A549 (cell line): Measurements from ENCODE around the gene UNC13B. TPM values are rescaled to one million over a fixed set of nuclear protein-coding genes. Genes with fewer than 3 reads are reported as not detected.
A peak's percentile ranks its signal among the peaks of the same experiment; 100 is the strongest.

Experiments used
- ATAC-seq, 2 experiments: fragments of 200-7000 bp in 1 of 2; fragments of >200 bp in 1 of 2; cut with Nextera tagmentation in 1 of 2; cut with Tn5 transposase in 1 of 2; 3 replicates each; pipeline versions ENCODE4 v1.8.0 to v1.9.1; 2018 to 2020; ENCODE audit warnings: mild to moderate bottlenecking in 1 of 2, moderate library complexity in 1 of 2
- CTCF ChIA-PET: fragments of 300-600 bp; sonication (Branson Sonifier 250); formaldehyde crosslinking; extraction: SDS; loops from one replicate; lab custom pipeline; 2021; ENCODE audit warnings: antibody characterized with exemption, inconsistent platforms; lab: Yijun Ruan, JAX
- POLR2A ChIA-PET: fragments of 350-600 bp; formaldehyde crosslinking; extraction: SDS; loops from one replicate; lab custom pipeline; 2021; ENCODE audit warnings: antibody characterized with exemption, inconsistent platforms; lab: Yijun Ruan, JAX
- DNase-seq, 2 experiments: peaks; one replicate each; pipeline versions ENCODE4 v3.0.0 to v3.0.0-alpha.2; 2011 to 2016; ENCODE audit warnings: low read depth in 1 of 2, low spot score in 1 of 2
- FAIRE-seq: peaks from 2 replicates; lab custom pipeline; 2011; peaks lifted over from hg19 to GRCh38; lab: Jason Lieb, UNC
- H3K27ac ChIP-seq, 2 experiments: fragments of >200 bp; sonication (Bioruptor Twin); formaldehyde crosslinking; 3 replicates each; pipeline ENCODE4 v1.5.1; 2016 to 2017
- H3K4me1 ChIP-seq: fragments of >200 bp; sonication (Bioruptor Twin); formaldehyde crosslinking; 3 replicates; pipeline ENCODE4 v1.6.1; 2016
- H3K4me2 ChIP-seq: fragments of >200 bp; sonication (Bioruptor Twin); formaldehyde crosslinking; 3 replicates; pipeline ENCODE4 v1.6.1; 2016
- H3K4me3 ChIP-seq: fragments of >200 bp; sonication (Bioruptor Twin); formaldehyde crosslinking; 3 replicates; pipeline ENCODE4 v1.5.1; 2016
- H3K9me3 ChIP-seq: fragments of >200 bp; sonication (Bioruptor Twin); formaldehyde crosslinking; 3 replicates; pipeline ENCODE4 v1.6.1; 2016
- CBX2 ChIP-seq: fragments of 200-600 bp; sonication (generic); IDR thresholded peaks from 2 replicates; pipeline ENCODE4 v1.6.1; 2016; ENCODE audit warnings: low read depth, mild to moderate bottlenecking, borderline replicate concordance
- CEBPB ChIP-seq, 2 experiments: fragments of >200 bp in 1 of 2; sonication (Bioruptor Twin) in 1 of 2; formaldehyde crosslinking in 1 of 2; IDR thresholded peaks; 2 replicates each; pipeline ENCODE4 v1.6.1; 2012 to 2016
- EHMT2 ChIP-seq: fragments of 200-600 bp; sonication (generic); IDR thresholded peaks from 2 replicates; pipeline ENCODE4 v1.6.1; 2016; ENCODE audit warnings: antibody characterized with exemption, low read depth, mild to moderate bottlenecking, moderate library complexity
- EP300 ChIP-seq, 2 experiments: fragments of >200 bp; sonication (Bioruptor Twin); formaldehyde crosslinking; IDR thresholded peaks; 2 replicates in 1 of 2; 3 replicates in 1 of 2; pipeline ENCODE4 v1.6.1; 2016 to 2017
- ESRRA ChIP-seq: fragments of 150-350 bp; IDR thresholded peaks from 2 replicates; pipeline ENCODE4 v1.6.1; 2014; ENCODE audit warnings: mild to moderate bottlenecking, low read length, borderline replicate concordance
- FOXS1 ChIP-seq: fragments of 250-450 bp; sonication (Bioruptor Pico); IDR thresholded peaks from 2 replicates; pipeline ENCODE4 v1.5.0; 2020; ENCODE audit warnings: mild to moderate bottlenecking, moderate library complexity
- HDAC2 ChIP-seq: fragments of 200-600 bp; sonication (generic); IDR thresholded peaks from 2 replicates; pipeline ENCODE4 v1.6.1; 2016
- HOXA7 ChIP-seq: fragments of 250-450 bp; sonication (Bioruptor Pico); IDR thresholded peaks from 2 replicates; pipeline ENCODE4 v1.5.0; 2020; ENCODE audit warnings: mild to moderate bottlenecking, moderate library complexity
- HOXB13 ChIP-seq: fragments of 250-450 bp; sonication (Bioruptor Pico); IDR thresholded peaks from 2 replicates; pipeline ENCODE4 v1.5.0; 2020; ENCODE audit warnings: low read depth, mild to moderate bottlenecking, moderate library complexity
- HOXB5 ChIP-seq: fragments of 250-450 bp; sonication (Bioruptor Pico); IDR thresholded peaks from 2 replicates; pipeline ENCODE4 v1.5.0; 2020; ENCODE audit warnings: mild to moderate bottlenecking, moderate library complexity
- JUN ChIP-seq, 2 experiments: fragments of >200 bp; sonication (Bioruptor Twin); formaldehyde crosslinking; IDR thresholded peaks; 2 replicates in 1 of 2; 3 replicates in 1 of 2; pipeline ENCODE4 v1.6.1; 2016 to 2017
- KDM1A ChIP-seq: fragments of 200-600 bp; sonication (generic); IDR thresholded peaks from 2 replicates; pipeline ENCODE4 v1.6.1; 2016; ENCODE audit warnings: low read depth, mild to moderate bottlenecking
- MYC ChIP-seq: IDR thresholded peaks from 2 replicates; pipeline ENCODE4 v1.6.1; 2012; ENCODE audit warnings: mild to moderate bottlenecking, inconsistent platforms, low read length, improper control_type of control experiment, borderline replicate concordance
- NFE2L2 ChIP-seq: fragments of 150-350 bp; conservative IDR thresholded peaks from 2 replicates; pipeline ENCODE4 v1.6.1; 2014; ENCODE audit warnings: low read length
- PHF8 ChIP-seq: fragments of 200-600 bp; sonication (generic); IDR thresholded peaks from 2 replicates; pipeline ENCODE4 v1.6.1; 2016; ENCODE audit warnings: low read depth, mild to moderate bottlenecking, antibody characterized with exemption, moderate library complexity, borderline replicate concordance
- POLR2A ChIP-seq: IDR thresholded peaks from 2 replicates; pipeline ENCODE4 v1.6.1; 2012; ENCODE audit warnings: mild to moderate bottlenecking, low read length
- POLR2AphosphoS2 ChIP-seq: conservative IDR thresholded peaks from 2 replicates; pipeline ENCODE4 v1.6.1; 2012; ENCODE audit warnings: low read length, improper control_type of control experiment, inconsistent platforms
- RARB ChIP-seq: fragments of 250-450 bp; sonication (Bioruptor Pico); IDR thresholded peaks from 2 replicates; pipeline ENCODE4 v1.8.0; 2021; ENCODE audit warnings: mild to moderate bottlenecking, moderate library complexity
- RFX5 ChIP-seq: fragments of 450-650 bp; IDR thresholded peaks from 2 replicates; pipeline ENCODE4 v1.7.1; 2014; ENCODE audit warnings: antibody characterized with exemption, mild to moderate bottlenecking, moderate library complexity
- TFCP2L1 ChIP-seq: fragments of 250-450 bp; sonication (Bioruptor Pico); IDR thresholded peaks from 2 replicates; pipeline ENCODE4 v1.5.0; 2021; ENCODE audit warnings: mild to moderate bottlenecking
- ZFP36 ChIP-seq: fragments of 450-650 bp; IDR thresholded peaks from 2 replicates; pipeline ENCODE4 v1.6.1; 2014; ENCODE audit warnings: borderline replicate concordance; ENCODE audit not compliant: partially characterized antibody
- ZNF302 ChIP-seq: fragments of 250-450 bp; sonication (Bioruptor Pico); IDR thresholded peaks from 2 replicates; pipeline ENCODE4 v1.9.0; 2021; ENCODE audit warnings: inconsistent platforms, mild to moderate bottlenecking, moderate library complexity
- WGBS: methylation state at CpG from one replicate; pipeline ENCODE4 v1.1.6; 2017; ENCODE audit errors: missing lambda C conversion rate; 5-methylcytosine and 5-hydroxymethylcytosine counted together
- polyA plus RNA-seq, 4 experiments: library from polyadenylated mRNA; depleted of rRNA in 3 of 4; stranded (reverse); fragments of >200 nt; fragmentation: RNase III in 1 of 4; extraction: RNeasy Plus Mini Kit Qiagen cat#74134 plus additional on column Dnase treatment in 1 of 4; gene quantifications; 2 replicates in 3 of 4; 3 replicates in 1 of 4; pipeline ENCODE4 v1.2.3, GENCODE V29; 2011 to 2017
- TF ChIP-seq, protein P1 (sequence below): fragments of >200 bp; sonication (Bioruptor Twin); formaldehyde crosslinking; IDR thresholded peaks from 3 replicates; pipeline ENCODE4 v1.6.1; 2016
- TF ChIP-seq, protein P2 (sequence below): fragments of 250-450 bp; sonication (Bioruptor Pico); IDR thresholded peaks from 2 replicates; pipeline ENCODE4 v1.5.0; 2021; ENCODE audit warnings: mild to moderate bottlenecking, moderate library complexity, borderline replicate concordance
- TF ChIP-seq, protein P3 (sequence below): fragments of 450-650 bp; IDR thresholded peaks from 2 replicates; pipeline ENCODE4 v1.6.1; 2014; ENCODE audit warnings: antibody characterized with exemption
- TF ChIP-seq, protein P4 (sequence below): fragments of 150-350 bp; IDR thresholded peaks from 2 replicates; pipeline ENCODE4 v1.6.1; 2014; ENCODE audit warnings: low read depth, mild to moderate bottlenecking, low read length
- TF ChIP-seq, protein P5 (sequence below): fragments of >200 bp; sonication (Bioruptor Twin); formaldehyde crosslinking; IDR thresholded peaks from 3 replicates; pipeline ENCODE4 v1.5.1; 2016
- TF ChIP-seq, protein P6 (sequence below): IDR thresholded peaks from 2 replicates; pipeline ENCODE4 v1.6.1; 2012
- TF ChIP-seq, protein P7 (sequence below): IDR thresholded peaks from 2 replicates; pipeline ENCODE4 v1.6.1; 2012; ENCODE audit warnings: low read depth, borderline replicate concordance

Gene UNC13B
- polyA plus RNA-seq, 2 of the 4 experiments (the other 2 are of a cell fraction): 9.9 to 17.8 TPM

DNA sequence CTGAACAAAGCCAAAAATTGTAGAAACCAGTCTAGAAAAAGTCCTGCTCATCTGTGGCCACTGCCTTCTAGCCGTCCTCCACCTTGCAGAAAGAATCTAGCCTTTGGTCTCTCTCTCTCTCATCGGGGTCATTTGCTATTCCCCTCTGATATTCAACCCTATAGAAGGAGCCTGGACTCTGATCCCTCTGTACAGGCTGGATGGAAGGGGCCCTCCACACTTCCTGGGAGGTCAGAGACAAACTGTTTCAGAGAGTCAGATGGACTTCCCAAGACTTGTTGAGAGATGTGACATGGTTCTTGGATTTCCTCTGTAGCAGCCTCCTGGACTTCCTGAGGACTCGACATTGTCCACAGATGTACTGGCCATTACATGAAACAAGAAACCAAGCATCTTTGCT is 243.1 kb downstream of the UNC13B start:
- no peak overlapping the region for H3K27ac ChIP-seq
- DNase-seq (no peak), ATAC-seq (no peak), FAIRE-seq (no peak)
- TF ChIP-seq, protein P1, sequence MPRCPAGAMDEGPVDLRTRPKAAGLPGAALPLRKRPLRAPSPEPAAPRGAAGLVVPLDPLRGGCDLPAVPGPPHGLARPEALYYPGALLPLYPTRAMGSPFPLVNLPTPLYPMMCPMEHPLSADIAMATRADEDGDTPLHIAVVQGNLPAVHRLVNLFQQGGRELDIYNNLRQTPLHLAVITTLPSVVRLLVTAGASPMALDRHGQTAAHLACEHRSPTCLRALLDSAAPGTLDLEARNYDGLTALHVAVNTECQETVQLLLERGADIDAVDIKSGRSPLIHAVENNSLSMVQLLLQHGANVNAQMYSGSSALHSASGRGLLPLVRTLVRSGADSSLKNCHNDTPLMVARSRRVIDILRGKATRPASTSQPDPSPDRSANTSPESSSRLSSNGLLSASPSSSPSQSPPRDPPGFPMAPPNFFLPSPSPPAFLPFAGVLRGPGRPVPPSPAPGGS: no peak
- TF ChIP-seq POLR2AphosphoS2 (no peak), HDAC2 (no peak), KDM1A (no peak), RFX5 (no peak), JUN (IDR thresholded peaks at IDR 0.05) (no peak), ESRRA (no peak), POLR2A (no peak), CEBPB (IDR thresholded peaks at IDR 0.05) (no peak), ZFP36 (no peak), TFCP2L1 (no peak), HOXB13 (CRISPR knock-in tag) (no peak), HOXA7 (CRISPR knock-in tag) (no peak), EP300 (IDR thresholded peaks at IDR 0.05) (no peak), RARB (CRISPR knock-in tag) (no peak), ZNF302 (CRISPR knock-in tag) (no peak)
- TF ChIP-seq, protein P2, sequence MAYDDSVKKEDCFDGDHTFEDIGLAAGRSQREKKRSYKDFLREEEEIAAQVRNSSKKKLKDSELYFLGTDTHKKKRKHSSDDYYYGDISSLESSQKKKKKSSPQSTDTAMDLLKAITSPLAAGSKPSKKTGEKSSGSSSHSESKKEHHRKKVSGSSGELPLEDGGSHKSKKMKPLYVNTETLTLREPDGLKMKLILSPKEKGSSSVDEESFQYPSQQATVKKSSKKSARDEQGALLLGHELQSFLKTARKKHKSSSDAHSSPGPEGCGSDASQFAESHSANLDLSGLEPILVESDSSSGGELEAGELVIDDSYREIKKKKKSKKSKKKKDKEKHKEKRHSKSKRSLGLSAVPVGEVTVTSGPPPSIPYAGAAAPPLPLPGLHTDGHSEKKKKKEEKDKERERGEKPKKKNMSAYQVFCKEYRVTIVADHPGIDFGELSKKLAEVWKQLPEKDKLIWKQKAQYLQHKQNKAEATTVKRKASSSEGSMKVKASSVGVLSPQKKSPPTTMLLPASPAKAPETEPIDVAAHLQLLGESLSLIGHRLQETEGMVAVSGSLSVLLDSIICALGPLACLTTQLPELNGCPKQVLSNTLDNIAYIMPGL (CRISPR knock-in tag): no peak
- H3K4me2 ChIP-seq: no peak overlapping the region
- no peaks in the 10 kb centered on the region for H3K9me3 ChIP-seq
- CTCF ChIA-PET: no interaction called here
- H3K4me3 ChIP-seq: no peak overlapping the region
- no peaks in the 10 kb centered on the region for H3K4me1 ChIP-seq
- WGBS: 89% methylated on average over 3 of the region's 3 CpGs
- POLR2A ChIA-PET: no interaction called here

DNA sequence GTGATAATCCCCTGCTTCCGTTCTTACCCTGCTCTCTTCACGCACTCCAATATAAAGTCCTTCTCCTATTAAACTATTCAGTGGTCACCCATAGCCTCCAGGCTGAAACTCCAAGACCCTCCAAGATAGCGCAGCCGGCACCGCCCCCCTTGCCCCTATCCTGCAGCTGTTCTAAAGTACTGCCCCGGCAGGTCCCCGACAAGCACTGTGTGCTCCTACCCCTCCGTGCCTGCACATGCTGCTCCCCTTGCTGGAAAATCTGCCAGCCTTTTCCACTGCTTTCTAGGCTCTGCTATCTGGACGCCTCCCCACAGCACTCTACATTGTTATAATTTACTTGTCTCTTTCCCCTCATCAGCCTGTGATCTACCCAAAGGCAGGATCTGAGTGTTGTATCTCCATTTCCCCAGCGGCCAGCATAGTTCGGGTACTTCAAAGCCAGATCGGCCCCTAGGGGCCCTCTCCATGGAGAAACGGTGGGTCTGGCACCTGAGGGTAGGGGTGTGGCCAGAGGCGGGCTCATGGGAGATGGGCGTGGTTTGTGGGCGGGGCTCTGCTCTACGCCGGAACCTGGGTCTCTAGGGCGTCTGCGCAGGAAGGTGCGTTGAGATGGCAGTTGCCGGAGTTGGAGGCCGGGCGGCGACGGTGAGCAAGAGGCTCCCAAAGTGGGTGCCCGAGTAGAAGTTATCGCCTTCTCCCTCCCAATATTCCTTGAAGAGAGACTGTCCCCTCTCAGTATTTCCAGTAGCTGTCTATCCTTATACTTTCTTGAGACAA is 244.6 kb downstream of the UNC13B start:
- no peak overlapping the region for H3K4me3 ChIP-seq
- H3K4me2 ChIP-seq: no peak overlapping the region
- no peaks in the 10 kb centered on the region for H3K4me1 ChIP-seq
- no peak for FAIRE-seq
- WGBS: 87% methylated on average over 26 of the region's 28 CpGs
- ChIA-PET CTCF (interaction anchor here (0.8 to 1.0 kb wide), 3 partner anchors 10 to 19 kb away, joined by 3 read pairs; no protein-coding TSS in a partner anchor), POLR2A (no interaction called here)
- peak; percentile 27 to 33; a peak in 1 of 6 replicates for ATAC-seq
- no peak for DNase-seq
- no peaks in the 10 kb centered on the region for H3K9me3 ChIP-seq
- no peak overlapping the region for H3K27ac ChIP-seq
- TF ChIP-seq, protein P3, sequence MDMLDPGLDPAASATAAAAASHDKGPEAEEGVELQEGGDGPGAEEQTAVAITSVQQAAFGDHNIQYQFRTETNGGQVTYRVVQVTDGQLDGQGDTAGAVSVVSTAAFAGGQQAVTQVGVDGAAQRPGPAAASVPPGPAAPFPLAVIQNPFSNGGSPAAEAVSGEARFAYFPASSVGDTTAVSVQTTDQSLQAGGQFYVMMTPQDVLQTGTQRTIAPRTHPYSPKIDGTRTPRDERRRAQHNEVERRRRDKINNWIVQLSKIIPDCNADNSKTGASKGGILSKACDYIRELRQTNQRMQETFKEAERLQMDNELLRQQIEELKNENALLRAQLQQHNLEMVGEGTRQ: no peak
- TF ChIP-seq KDM1A (no peak), NFE2L2 (no peak), HOXA7 (CRISPR knock-in tag) (no peak), ESRRA (no peak), HOXB5 (CRISPR knock-in tag) (no peak), FOXS1 (CRISPR knock-in tag) (no peak), TFCP2L1 (no peak), MYC (no peak), PHF8 (no peak), CBX2 (no peak), EHMT2 (no peak)
- TF ChIP-seq, protein P4, sequence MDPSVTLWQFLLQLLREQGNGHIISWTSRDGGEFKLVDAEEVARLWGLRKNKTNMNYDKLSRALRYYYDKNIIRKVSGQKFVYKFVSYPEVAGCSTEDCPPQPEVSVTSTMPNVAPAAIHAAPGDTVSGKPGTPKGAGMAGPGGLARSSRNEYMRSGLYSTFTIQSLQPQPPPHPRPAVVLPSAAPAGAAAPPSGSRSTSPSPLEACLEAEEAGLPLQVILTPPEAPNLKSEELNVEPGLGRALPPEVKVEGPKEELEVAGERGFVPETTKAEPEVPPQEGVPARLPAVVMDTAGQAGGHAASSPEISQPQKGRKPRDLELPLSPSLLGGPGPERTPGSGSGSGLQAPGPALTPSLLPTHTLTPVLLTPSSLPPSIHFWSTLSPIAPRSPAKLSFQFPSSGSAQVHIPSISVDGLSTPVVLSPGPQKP: no peak
- TF ChIP-seq, protein P5, sequence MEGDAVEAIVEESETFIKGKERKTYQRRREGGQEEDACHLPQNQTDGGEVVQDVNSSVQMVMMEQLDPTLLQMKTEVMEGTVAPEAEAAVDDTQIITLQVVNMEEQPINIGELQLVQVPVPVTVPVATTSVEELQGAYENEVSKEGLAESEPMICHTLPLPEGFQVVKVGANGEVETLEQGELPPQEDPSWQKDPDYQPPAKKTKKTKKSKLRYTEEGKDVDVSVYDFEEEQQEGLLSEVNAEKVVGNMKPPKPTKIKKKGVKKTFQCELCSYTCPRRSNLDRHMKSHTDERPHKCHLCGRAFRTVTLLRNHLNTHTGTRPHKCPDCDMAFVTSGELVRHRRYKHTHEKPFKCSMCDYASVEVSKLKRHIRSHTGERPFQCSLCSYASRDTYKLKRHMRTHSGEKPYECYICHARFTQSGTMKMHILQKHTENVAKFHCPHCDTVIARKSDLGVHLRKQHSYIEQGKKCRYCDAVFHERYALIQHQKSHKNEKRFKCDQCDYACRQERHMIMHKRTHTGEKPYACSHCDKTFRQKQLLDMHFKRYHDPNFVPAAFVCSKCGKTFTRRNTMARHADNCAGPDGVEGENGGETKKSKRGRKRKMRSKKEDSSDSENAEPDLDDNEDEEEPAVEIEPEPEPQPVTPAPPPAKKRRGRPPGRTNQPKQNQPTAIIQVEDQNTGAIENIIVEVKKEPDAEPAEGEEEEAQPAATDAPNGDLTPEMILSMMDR: no peak
- TF ChIP-seq, protein P6, sequence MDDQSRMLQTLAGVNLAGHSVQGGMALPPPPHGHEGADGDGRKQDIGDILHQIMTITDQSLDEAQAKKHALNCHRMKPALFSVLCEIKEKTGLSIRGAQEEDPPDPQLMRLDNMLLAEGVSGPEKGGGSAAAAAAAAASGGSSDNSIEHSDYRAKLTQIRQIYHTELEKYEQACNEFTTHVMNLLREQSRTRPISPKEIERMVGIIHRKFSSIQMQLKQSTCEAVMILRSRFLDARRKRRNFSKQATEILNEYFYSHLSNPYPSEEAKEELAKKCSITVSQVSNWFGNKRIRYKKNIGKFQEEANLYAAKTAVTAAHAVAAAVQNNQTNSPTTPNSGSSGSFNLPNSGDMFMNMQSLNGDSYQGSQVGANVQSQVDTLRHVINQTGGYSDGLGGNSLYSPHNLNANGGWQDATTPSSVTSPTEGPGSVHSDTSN: no peak
- TF ChIP-seq, protein P7, sequence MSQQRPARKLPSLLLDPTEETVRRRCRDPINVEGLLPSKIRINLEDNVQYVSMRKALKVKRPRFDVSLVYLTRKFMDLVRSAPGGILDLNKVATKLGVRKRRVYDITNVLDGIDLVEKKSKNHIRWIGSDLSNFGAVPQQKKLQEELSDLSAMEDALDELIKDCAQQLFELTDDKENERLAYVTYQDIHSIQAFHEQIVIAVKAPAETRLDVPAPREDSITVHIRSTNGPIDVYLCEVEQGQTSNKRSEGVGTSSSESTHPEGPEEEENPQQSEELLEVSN: no peak
